ENCODE measurements around the gene KIZ.

KIZ gene

DNA sequence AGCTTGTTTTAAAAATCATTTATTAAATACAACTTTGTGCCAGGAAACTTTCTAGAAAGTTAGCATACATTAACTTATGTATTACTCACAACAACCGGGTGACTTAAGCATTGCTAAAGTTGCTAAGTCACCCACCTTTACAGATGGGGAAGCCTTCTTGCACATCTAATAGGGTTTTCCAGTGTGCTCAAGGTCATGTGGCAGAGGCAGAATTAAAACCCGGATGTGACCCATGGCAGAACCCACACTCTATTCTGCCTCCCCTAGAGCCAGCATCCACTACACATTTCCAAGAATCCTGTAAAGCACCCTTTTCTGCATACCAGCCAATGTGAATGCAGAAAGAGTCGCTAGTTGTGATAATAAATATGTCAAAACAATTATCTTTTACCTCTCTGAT, 33.1 kb upstream of the KIZ start:
- peaks cover 0 to 95% (median 8%) of the 10 kb centered on the region in 3 experiments for H3K27me3 ChIP-seq (ENCODE audit: control insufficient read depth in 3 of 3, insufficient read depth in 3 of 3, low read depth in 1 of 3, low read length in 3 of 3)
- H3K9me3 ChIP-seq (replicated peaks in 1 of 2; ENCODE audit: control insufficient read depth in 2 of 2, insufficient read depth in 1 of 2, low read depth in 1 of 2, low read length in 2 of 2), result no peaks in the 10 kb centered on the region
- no peak overlapping the region for H3K18ac ChIP-seq (ENCODE audit: low read length)
- no peak overlapping the region for H3K27ac ChIP-seq (replicated peaks; ENCODE audit: low read length)
- no peak overlapping the region for H3K23ac ChIP-seq (ENCODE audit: low read depth, low read length, poor library complexity)
- H2BK12ac ChIP-seq (ENCODE audit: low read length), result no peak overlapping the region
- H3K4me2 ChIP-seq (ENCODE audit: insufficient read depth, low read length, poor library complexity, severe bottlenecking), result no peak overlapping the region
- DNase-seq (ENCODE audit: low spot score), result no peak
- H3K79me1 ChIP-seq (ENCODE audit: low read depth, low read length), result no peaks in the 10 kb centered on the region
- no peak overlapping the region for H4K8ac ChIP-seq (ENCODE audit: low read depth, low read length)
- no peak overlapping the region for H3K4me3 ChIP-seq (ENCODE audit: low read length in 2 of 2)
- H2AFZ ChIP-seq (ENCODE audit: low read length), result no peak overlapping the region
- no peak overlapping the region for H3K9ac ChIP-seq (ENCODE audit: low read depth, low read length, poor library complexity)
- H2BK120ac ChIP-seq (ENCODE audit: low read depth, low read length), result no peak overlapping the region
- no peak overlapping the region for H2BK15ac ChIP-seq (ENCODE audit: low read length)
- H3K4ac ChIP-seq (ENCODE audit: low read length), result no peak overlapping the region
- H2BK5ac ChIP-seq (ENCODE audit: low read length), result no peak overlapping the region
- no CpG with 5 or more reads among the region's 3 CpGs for WGBS, 2 donors (ENCODE audit: extremely low coverage in 2 of 2, insufficient read length in 2 of 2, insufficient replicate concordance in 1 of 2)
- no peak overlapping the region for H2AK5ac ChIP-seq (ENCODE audit: low read depth, low read length)
- H3K4me1 ChIP-seq (ENCODE audit: control insufficient read depth in 2 of 2, insufficient read depth in 1 of 2, low read depth in 1 of 2, low read length in 2 of 2), result peaks cover 0 to 2% of the 10 kb centered on the region in 2 donors
- no peak overlapping the region for H4K91ac ChIP-seq (ENCODE audit: low read depth, low read length, poor library complexity)
- H3K36me3 ChIP-seq (replicated peaks in 1 of 2; ENCODE audit: control insufficient read depth in 2 of 2, insufficient read depth in 2 of 2, low read length in 2 of 2), result no peaks in the 10 kb centered on the region
- H3K14ac ChIP-seq (ENCODE audit: low read length), result no peak overlapping the region

DNA sequence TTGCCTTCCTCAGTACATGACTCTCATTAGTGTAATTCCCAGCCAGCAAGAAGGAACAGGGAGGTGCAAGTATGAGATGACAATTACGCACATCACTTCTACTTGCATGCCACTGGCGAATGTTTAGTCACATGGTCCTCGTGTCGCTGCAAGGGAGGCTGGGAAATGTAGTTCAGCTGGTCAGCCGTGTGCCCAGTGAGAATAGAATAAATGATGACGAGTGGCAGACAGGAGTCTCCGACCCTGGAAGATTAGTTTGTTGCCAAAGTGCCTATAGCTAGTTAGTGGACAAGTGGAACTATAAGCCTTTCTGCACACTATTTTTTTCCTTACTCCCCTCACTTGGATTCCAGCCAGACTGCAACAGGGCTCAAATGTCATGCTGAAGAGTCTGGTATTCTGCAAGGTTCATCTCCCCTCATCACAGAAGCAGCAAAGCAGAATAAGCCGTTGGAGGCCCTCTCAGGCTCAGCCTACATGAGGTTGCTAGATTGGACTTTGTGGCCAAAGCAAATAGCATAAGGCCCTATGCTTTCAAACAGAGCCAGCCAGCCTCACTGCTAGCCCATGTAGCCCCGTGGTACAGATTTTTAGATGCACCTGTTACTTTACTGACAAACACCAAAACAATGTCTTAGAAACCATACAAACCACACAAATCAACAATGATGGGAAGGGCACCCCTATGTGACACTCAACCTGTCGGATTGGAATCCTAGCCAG, 29.4 kb upstream of the KIZ start:
- DNase-seq (ENCODE audit: low spot score), result no peak
- no peak overlapping the region for H2AK5ac ChIP-seq (ENCODE audit: low read depth, low read length)
- no peak overlapping the region for H2BK15ac ChIP-seq (ENCODE audit: low read length)
- no peak overlapping the region for H3K4me3 ChIP-seq (ENCODE audit: low read length in 2 of 2)
- no peak overlapping the region for H3K9ac ChIP-seq (ENCODE audit: low read depth, low read length, poor library complexity)
- no peak overlapping the region for H3K4ac ChIP-seq (ENCODE audit: low read length)
- H3K27ac ChIP-seq (replicated peaks; ENCODE audit: low read length), result no peak overlapping the region
- H3K4me2 ChIP-seq (ENCODE audit: insufficient read depth, low read length, poor library complexity, severe bottlenecking), result no peak overlapping the region
- no peak overlapping the region for H3K23ac ChIP-seq (ENCODE audit: low read depth, low read length, poor library complexity)
- H2AFZ ChIP-seq (ENCODE audit: low read length), result no peak overlapping the region
- WGBS, 2 donors (ENCODE audit: extremely low coverage in 2 of 2, insufficient read length in 2 of 2, insufficient replicate concordance in 1 of 2), result no CpG with 5 or more reads among the region's 10 CpGs
- no peaks in the 10 kb centered on the region for H3K79me1 ChIP-seq (ENCODE audit: low read depth, low read length)
- no peak overlapping the region for H4K91ac ChIP-seq (ENCODE audit: low read depth, low read length, poor library complexity)
- H3K4me1 ChIP-seq (ENCODE audit: control insufficient read depth in 2 of 2, insufficient read depth in 1 of 2, low read depth in 1 of 2, low read length in 2 of 2), result peaks cover 9 to 10% of the 10 kb centered on the region in 2 donors
- H4K8ac ChIP-seq (ENCODE audit: low read depth, low read length), result no peak overlapping the region
- H3K18ac ChIP-seq (ENCODE audit: low read length), result no peak overlapping the region
- H3K36me3 ChIP-seq (replicated peaks in 1 of 2; ENCODE audit: control insufficient read depth in 2 of 2, insufficient read depth in 2 of 2, low read length in 2 of 2), result no peaks in the 10 kb centered on the region
- H3K9me3 ChIP-seq (replicated peaks in 1 of 2; ENCODE audit: control insufficient read depth in 2 of 2, insufficient read depth in 1 of 2, low read depth in 1 of 2, low read length in 2 of 2), result no peaks in the 10 kb centered on the region
- H2BK12ac ChIP-seq (ENCODE audit: low read length), result no peak overlapping the region
- H2BK120ac ChIP-seq (ENCODE audit: low read depth, low read length), result no peak overlapping the region
- no peak overlapping the region for H2BK5ac ChIP-seq (ENCODE audit: low read length)
- H3K14ac ChIP-seq (ENCODE audit: low read length), result no peak overlapping the region
- peaks cover 7 to 95% (median 39%) of the 10 kb centered on the region in 3 experiments for H3K27me3 ChIP-seq (ENCODE audit: control insufficient read depth in 3 of 3, insufficient read depth in 3 of 3, low read depth in 1 of 3, low read length in 3 of 3)

DNA sequence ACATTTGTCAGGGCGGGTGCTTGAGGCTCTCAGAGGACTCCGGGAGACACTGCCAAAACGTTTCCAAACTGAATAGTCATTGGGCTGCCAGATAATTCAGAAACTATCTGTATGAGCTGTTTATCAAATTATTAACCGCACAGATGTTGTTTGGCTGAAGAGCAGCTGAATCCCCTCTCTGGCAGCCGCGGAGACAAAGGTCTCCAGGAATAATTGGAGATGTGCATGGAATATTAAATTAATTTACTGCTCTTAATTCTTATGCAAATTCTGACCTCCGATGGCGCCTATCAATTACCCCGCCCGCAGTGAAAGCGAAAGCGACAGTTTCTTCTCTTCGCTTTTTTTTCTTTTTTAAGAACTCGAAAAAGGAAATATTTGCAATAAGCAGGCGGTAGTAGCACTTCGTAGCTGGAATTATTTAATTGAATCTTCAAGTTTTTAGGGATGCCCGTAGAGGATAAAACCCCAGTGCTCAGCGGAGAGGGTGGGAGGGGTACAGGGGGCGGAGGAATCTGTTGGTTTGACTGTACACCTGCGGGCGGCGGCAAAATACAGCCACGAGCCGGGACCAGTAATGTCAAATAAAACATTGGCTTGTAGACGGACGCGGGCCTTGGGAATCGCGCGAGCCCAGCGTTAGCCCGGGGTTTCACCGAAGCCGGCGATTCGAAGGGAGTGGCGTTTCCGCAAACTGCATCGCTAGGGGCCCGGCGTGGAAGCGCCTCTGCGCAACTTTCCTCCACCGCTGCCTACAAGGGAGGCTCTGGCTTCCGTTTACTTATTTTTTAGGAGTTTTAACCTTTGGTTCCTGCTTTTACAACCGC, 25.9 kb upstream of the KIZ start:
- H3K27me3 ChIP-seq (ENCODE audit: control insufficient read depth in 3 of 3, insufficient read depth in 3 of 3, low read depth in 1 of 3, low read length in 3 of 3), result peaks cover 31 to 100% (median 74%) of the 10 kb centered on the region in 3 experiments
- H3K27ac ChIP-seq (replicated peaks; ENCODE audit: low read length), result no peak overlapping the region
- no CpG with 5 or more reads among the region's 46 CpGs for WGBS, 2 donors (ENCODE audit: extremely low coverage in 2 of 2, insufficient read length in 2 of 2, insufficient replicate concordance in 1 of 2)
- H3K23ac ChIP-seq (ENCODE audit: low read depth, low read length, poor library complexity), result no peak overlapping the region
- DNase-seq (ENCODE audit: low spot score), result no peak
- no peaks in the 10 kb centered on the region for H3K9me3 ChIP-seq (replicated peaks in 1 of 2; ENCODE audit: control insufficient read depth in 2 of 2, insufficient read depth in 1 of 2, low read depth in 1 of 2, low read length in 2 of 2)
- H2AK5ac ChIP-seq (ENCODE audit: low read depth, low read length), result no peak overlapping the region
- no peak overlapping the region for H2BK15ac ChIP-seq (ENCODE audit: low read length)
- no peak overlapping the region for H2BK120ac ChIP-seq (ENCODE audit: low read depth, low read length)
- no peaks in the 10 kb centered on the region for H3K36me3 ChIP-seq (replicated peaks in 1 of 2; ENCODE audit: control insufficient read depth in 2 of 2, insufficient read depth in 2 of 2, low read length in 2 of 2)
- H2BK5ac ChIP-seq (ENCODE audit: low read length), result no peak overlapping the region
- H2BK12ac ChIP-seq (ENCODE audit: low read length), result no peak overlapping the region
- H3K14ac ChIP-seq (ENCODE audit: low read length), result no peak overlapping the region
- peak overlapping the region; percentile 15 for H3K18ac ChIP-seq (ENCODE audit: low read length)
- peak overlapping the region; percentile 94 for H2AFZ ChIP-seq (ENCODE audit: low read length)
- H3K4me2 ChIP-seq (ENCODE audit: insufficient read depth, low read length, poor library complexity, severe bottlenecking), result peak overlapping the region; percentile 64
- peak overlapping the region in 1 of 2 donors; percentile 35 for H3K4me3 ChIP-seq (ENCODE audit: low read length in 2 of 2)
- peaks cover 19 to 25% of the 10 kb centered on the region in 2 donors for H3K4me1 ChIP-seq (ENCODE audit: control insufficient read depth in 2 of 2, insufficient read depth in 1 of 2, low read depth in 1 of 2, low read length in 2 of 2)
- H4K8ac ChIP-seq (ENCODE audit: low read depth, low read length), result no peak overlapping the region
- H3K4ac ChIP-seq (ENCODE audit: low read length), result no peak overlapping the region
- peaks cover 2% of the 10 kb centered on the region for H3K79me1 ChIP-seq (ENCODE audit: low read depth, low read length)
- no peak overlapping the region for H3K9ac ChIP-seq (ENCODE audit: low read depth, low read length, poor library complexity)
- no peak overlapping the region for H4K91ac ChIP-seq (ENCODE audit: low read depth, low read length, poor library complexity)
